NOMO-1 (cell line): ENCODE results near the gene BLMH.

Experiments
- DNase-seq, 2 experiments: peaks; one replicate each; lab custom pipeline; 2025; ENCODE audit not compliant: unreplicated experiment in 2 of 2; lab: John Stamatoyannopoulos, UW

BLMH gene

GRCh38 chr17:30232015-30232823 is 59.5 kb downstream of the BLMH start:
- no peak for DNase-seq

- DNase-seq: no peak
Measured at GRCh38 chr17:30230596-30231125, 61.1 kb downstream of the BLMH start.

GRCh38 chr17:30230009-30230408 is 61.7 kb downstream of the BLMH start:
- peak; percentile 21 to 47 for DNase-seq

DNA sequence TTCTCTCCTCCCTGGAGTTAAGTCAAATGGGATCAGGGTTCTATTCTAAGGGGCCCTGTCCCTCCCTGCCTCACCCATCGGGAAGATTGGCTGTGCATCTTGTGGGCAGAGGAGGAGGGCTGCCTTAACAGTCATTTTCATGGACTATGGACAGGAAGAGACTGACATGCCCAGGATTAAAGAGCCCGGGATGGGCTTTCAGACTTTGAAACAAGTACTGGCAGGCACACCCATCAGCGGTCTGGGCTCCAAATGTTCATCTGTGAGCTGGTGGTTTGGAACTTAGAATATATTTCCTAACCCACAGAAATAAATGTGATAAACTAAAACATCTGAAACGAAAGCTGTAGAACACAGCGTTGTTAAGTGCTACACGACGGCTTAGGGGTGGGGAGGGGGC is 62.7 kb downstream of the BLMH start:
- DNase-seq: no peak

DNA sequence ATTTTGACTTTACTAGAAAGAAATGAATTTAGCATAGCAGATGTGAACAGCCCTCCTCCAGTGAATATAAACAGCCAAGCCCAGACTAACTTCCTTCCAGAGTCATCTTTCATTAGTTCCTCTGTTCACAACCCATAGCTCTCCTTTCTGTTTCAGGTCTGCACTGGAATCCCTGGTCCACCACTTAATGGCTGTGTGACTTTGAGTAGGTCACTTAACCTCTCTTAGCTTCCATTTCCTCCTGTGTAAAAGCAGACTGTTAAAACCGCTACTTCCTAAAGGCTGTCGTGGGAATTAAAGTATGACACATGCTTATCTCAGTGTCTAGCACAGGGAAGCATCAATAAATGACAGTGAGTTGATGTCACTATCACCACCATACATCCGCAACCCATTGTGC is 63.7 kb downstream of the BLMH start:
- DNase-seq: peak in 1 of 2 experiments; percentile 6

- DNase-seq: no peak
Measured at GRCh38 chr17:30226878-30227277, 64.9 kb downstream of the BLMH start.

DNA sequence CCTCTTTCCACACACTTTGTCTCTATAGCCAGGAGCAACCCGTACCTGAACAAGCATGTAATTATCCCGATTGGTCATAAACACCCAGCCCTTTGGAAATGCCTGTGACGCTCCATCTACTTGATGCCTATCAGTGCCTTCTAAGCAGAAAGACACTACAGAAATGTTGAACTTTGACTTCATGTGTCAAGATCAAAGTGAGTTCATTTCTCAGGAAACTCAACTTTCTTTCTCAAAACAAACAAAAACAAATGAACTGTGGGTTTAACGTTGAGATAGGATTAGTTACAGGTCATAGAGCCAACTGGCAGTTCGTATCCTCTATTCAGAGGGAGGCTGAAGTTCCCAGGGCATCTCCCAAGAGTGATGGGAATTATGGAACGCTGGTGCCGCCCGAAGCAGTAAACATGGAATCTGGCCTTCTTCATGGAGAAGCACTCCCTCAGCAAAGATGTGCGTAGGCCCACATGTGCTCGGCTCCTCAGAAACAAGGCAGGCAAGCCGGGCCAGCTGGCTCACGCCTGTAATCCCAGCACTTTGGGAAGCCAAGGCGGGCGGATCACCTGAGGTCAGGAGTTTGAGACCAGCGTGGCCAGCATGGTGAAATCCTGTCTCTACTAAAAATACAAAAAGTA is 65.7 kb downstream of the BLMH start:
- no peak for DNase-seq

DNA sequence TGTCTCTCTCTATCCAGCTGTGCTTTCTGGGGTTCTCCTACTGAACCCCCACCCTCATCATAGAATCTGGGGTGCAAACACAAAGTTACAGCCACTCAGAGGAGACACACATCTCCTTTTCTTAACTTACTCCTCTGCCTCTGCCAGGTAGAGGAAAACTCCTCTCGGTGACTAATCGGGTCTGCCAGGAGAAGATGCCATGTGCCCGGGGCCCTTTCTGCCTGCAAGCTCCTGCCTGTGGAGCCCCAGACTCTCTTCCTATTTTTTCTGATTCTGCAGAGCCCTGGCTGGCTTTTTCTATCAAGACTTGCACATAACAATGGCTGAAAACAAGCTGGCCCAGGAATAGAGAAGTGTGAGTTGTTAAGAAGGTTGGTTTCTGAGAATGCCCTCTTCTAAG is 66.6 kb downstream of the BLMH start:
- DNase-seq: peak; percentile 35 to 56

DNA sequence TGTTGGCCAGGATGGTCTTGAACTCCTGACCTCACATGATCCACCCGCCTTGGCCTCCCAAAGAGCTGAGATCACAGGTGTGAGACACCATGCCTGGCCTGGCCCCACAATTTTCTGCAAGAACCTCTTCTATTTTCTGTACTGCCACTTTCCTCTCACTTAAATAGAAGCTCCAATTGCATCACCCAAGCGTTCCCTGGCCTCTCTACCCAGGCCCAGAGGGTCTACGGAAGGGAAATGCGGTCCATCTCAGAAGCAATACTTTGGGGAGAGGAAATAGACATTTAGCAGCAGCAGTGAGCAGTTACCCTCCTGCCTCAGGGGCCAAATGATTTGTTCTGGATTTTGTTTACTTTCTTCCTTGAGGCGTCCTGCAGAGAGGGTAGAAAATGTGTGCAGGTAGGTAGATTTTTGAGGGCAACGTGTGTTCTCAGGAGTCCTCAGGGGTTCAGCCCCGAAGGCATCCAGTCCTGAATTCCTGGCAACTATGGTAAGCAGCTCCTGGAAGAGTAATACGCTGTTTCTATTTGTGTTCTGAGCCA is 67.3 kb downstream of the BLMH start:
- peak; percentile 53 to 63 for DNase-seq

DNA sequence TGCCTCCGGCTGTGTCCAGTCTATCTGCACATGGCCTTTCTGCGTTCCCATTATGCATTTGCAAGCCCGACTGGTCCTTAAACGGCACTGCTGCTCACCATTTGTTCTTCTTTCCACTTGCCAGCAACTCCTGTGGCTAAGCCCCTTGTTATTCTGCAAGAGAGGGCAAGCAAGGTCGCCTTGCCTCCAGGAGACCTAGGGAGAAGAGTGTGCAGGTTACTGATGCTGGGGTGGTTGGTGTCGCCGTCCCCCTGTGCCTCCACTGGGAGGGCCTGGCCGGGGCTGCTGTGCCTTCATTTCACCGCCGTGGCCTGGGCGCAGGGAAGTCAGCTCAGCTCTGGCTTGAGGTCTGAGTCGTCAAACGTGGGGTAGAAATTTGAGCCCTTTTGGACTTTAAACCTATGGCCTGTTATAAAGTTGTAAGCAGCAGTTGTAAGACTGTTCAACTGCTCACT is 69.0 kb downstream of the BLMH start:
- no peak for DNase-seq

DNA sequence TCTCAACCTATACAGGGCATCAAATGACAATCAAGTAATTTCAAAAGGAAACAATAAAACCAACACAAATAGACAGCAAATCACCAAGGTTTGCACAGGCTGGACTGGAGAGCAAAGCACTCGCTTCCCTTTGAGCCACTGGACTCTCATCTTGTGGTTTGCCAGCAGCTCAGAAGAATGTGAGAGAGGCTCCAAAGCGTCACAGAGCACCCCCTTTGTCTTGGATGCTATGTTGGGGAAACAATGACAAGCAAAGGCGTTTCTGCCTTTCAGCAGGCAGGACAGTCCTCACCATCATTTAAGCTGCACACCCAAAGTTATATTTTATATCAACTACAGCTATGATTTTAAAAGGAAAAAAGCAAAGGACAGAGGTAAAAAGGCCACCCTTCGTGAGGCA is 69.5 kb downstream of the BLMH start:
- no peak for DNase-seq

DNA sequence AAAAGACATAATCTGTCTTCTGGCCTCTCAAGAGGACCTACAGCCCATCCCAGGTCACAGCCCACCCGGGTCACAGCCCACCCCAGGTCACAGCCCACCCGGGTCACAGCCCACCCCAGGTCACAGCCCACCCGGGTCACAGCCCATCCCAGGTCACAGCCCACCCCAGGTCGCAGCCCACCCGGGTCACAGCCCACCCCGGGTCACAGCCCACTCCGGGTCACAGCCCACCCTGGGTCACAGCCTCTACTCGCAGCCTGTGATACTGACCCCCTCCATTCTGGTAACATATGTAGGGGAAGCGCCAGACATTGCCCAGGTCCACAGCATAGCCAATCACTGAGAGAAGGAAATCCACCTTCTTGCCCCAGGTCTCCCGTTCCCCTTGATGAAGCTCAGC is 70.4 kb downstream of the BLMH start:
- DNase-seq: no peak

DNA sequence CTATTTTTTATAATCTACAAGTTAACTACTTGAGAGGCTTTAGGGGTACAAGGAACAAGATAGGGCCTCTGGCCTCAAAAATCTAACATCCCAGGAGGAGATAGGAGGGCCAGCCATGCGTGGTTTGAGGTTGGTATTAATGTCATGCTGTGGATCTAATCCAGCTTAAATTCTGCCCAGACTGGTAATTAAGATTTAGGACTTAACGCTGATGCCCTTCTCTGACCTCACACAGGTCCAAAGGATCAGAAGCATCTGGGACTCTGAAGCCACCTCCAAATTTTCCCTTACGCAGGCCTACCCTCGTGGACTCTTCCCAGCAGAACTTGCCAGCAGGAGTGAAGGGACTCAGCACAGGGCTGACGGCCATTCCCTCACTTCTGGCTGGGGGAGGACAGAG is 71.3 kb downstream of the BLMH start:
- no peak for DNase-seq

- no peak for DNase-seq
Measured at GRCh38 chr17:30219833-30220232, 71.9 kb downstream of the BLMH start.

GRCh38 chr17:30219315-30219714 is 72.4 kb downstream of the BLMH start:
- no peak for DNase-seq

DNA sequence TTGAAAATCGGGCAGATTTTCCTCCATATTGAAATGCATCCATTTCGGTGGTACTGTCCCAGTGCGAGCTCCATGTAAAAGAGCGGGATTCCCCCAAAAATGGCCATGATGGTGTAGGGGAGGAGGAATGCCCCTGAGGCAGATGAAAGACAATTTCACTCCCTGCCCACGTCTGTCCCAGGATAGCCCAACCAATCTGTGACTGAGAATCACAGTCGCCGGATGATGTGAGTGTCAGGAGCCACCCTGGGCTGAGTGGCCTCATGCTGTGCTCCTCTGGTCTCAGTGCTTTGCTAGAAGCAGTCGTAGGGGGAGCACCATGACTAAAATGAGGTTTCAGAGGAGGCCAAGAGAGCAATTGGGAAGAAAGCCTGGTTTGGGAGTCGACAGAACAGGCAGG is 72.9 kb downstream of the BLMH start:
- DNase-seq: no peak

DNA sequence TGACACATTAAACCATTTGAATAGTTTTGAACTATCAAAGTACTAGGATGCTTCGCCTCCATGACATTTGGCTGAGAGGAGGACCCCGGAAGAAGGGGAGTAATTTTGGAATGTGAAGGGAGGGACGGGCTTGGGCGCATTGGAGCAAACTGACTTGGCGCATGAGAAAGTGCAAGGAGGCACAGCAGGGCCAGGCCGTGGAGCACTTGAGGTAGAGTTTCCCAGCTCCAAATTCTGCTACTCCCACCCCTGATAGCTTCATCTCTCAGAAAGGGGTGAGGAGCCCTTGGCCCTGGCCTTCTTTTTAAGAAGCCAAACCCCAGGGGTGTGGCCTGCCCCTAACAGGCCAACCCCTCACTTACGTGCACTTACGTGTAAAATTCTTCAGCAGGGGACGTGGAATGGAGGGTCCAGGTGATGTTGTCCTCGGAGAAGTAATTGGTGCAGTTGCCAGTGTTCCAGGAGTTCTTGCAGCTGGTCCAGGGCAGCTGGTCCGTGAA is 73.9 kb downstream of the BLMH start:
- DNase-seq: no peak

DNA sequence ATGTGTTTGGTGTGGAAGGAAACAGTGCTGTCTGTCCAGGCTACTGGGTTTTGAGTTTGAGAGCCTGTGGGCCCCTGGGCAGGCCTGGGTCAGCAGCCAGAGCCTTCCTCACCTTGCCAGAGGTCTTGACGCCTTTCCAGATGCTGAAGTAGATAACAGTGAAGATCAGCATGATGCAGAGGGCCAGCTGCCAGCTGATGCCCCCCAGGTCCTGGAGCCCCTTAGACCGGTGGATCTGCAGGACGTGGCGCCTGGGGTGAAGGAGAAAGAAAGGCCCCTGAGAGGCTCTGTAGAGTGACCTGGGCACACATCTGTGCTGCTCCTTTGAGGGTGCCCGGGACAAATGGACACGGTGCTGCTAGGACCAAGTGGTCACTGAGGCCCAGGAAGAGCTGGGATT is 74.7 kb downstream of the BLMH start:
- no peak for DNase-seq

DNA sequence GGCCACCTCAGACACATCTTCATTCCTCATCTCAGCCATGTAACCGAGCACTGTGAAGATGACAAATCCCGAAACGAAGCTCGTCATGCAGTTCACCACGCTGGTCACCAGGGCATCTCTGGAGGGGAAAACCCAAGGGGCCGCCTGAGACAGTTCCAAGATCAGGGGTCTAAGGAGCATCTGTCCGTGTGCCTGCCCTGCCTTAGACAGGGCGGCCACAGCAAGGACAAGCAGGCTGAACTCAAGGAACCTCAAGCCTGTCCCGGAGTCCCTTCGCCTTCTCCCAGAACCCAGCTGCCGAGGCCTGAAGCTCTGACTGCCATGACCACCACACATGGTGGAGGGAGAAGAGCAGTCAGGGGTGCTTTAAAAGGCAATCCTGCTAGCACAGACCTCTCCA is 79.0 kb downstream of the BLMH start:
- DNase-seq: no peak

DNA sequence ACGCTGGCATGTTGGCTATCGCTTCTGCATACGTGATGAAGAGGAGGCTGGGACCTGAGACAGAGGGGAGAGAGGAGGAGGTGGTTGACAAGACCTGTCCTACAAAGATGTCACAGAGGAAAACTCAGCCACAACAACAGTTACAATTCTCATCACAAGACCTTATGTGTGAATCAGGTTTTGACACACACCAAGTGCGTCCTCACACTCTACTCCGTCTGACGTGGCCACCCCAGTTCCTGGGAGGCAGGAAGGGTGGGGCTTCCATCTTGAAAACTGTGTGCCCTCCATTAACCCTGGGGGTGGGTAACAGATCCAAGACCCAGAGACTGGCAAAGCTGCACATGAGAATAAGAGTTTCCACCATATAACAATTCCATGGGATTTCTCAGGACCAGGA is 80.4 kb downstream of the BLMH start:
- no peak for DNase-seq

GRCh38 chr17:30210901-30211300 is 80.8 kb downstream of the BLMH start:
- no peak for DNase-seq

DNA sequence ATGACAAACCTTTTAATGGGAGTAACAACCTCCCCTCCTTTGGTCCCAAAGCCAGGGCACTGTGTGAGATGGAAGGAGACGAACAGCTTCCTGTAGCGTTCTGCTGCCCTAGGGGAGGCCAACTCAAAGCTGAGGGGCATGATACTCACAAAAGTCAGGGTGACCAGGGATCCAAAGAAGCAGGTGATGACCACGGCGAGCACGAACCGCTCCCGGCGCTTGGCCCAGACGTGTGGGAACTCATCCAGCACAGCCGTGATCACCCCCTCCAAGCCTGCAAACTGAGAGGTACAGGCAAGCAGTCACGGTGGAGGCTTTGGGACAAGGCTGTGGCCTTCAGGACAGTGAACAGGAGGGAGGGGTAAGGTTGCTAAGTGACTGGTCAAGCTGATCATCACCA is 81.4 kb downstream of the BLMH start:
- DNase-seq: no peak
